PC-9 (cell line): Measurements from ENCODE around the gene SMCP. TPM values are rescaled to one million over a fixed set of nuclear protein-coding genes. Genes with fewer than 3 reads are reported as not detected.
A peak's percentile ranks its signal among the peaks of the same experiment; 100 is the strongest.

Source experiments
- Bru-seq: library from RNA; stranded (reverse); fragments of 400-500 nt; gene quantifications from one replicate; lab custom pipeline; 2021; lab: Mats Ljungman, UMichigan
- BruChase-seq, 2 experiments: library from RNA; stranded (reverse); fragments of 400-500 nt; gene quantifications; one replicate each; lab custom pipeline; 2021; lab: Mats Ljungman, UMichigan
- BruUV-seq: library from RNA; stranded (reverse); fragments of 400-500 nt; replicated peaks from 2 replicates; lab custom pipeline; 2021; lab: Mats Ljungman, UMichigan
- CTCF ChIA-PET: fragments of 300-600 bp; sonication (Branson Sonifier 250); formaldehyde crosslinking; loops from one replicate; lab custom pipeline; 2022; ENCODE audit warnings: antibody characterized with exemption; lab: Charles Lee
- POLR2A ChIA-PET: fragments of 300-600 bp; sonication (Branson Sonifier 250); formaldehyde crosslinking; loops from one replicate; lab custom pipeline; 2022; ENCODE audit warnings: antibody characterized with exemption; ENCODE audit not compliant: unreplicated experiment; lab: Charles Lee
- DNase-seq, 2 experiments: peaks; one replicate each; pipeline versions ENCODE4 v3.0.0 to v3.0.0-alpha.2; 2015 to 2022; ENCODE audit warnings: mixed read lengths in 1 of 2
- H2AFZ ChIP-seq: fragments of 200-600 bp; sonication (generic); 2 replicates; pipeline ENCODE4 v1.8.1; 2017; ENCODE audit warnings: antibody characterized with exemption
- H3F3A ChIP-seq: fragments of 200-600 bp; sonication (generic); 2 replicates; pipeline ENCODE4 v1.8.1; 2017; ENCODE audit warnings: antibody characterized with exemption, mild to moderate bottlenecking, low read depth; ENCODE audit not compliant: insufficient read depth
- H3K27ac ChIP-seq: fragments of 200-600 bp; sonication (generic); 2 replicates; pipeline ENCODE4 v1.6.1; 2016; ENCODE audit warnings: mixed run types
- H3K27me3 ChIP-seq: fragments of 200-600 bp; sonication (generic); 2 replicates; pipeline ENCODE4 v1.6.1; 2016; ENCODE audit warnings: low read depth, mixed run types; ENCODE audit not compliant: insufficient read depth
- H3K36me3 ChIP-seq: fragments of 200-600 bp; sonication (generic); 2 replicates; pipeline ENCODE4 v1.6.1; 2016; ENCODE audit warnings: low read depth, mixed run types
- H3K4me1 ChIP-seq: fragments of 200-600 bp; sonication (generic); replicated peaks from 2 replicates; pipeline ENCODE4 v1.6.1; 2016; ENCODE audit warnings: mixed run types; ENCODE audit not compliant: insufficient read depth
- H3K4me2 ChIP-seq: fragments of 200-600 bp; sonication (generic); 2 replicates; pipeline ENCODE4 v1.6.1; 2017; ENCODE audit warnings: mixed run types
- H3K4me3 ChIP-seq: fragments of 200-600 bp; sonication (generic); 2 replicates; pipeline ENCODE4 v1.6.1; 2016; ENCODE audit warnings: mixed run types
- H3K79me2 ChIP-seq: fragments of 200-600 bp; sonication (generic); 2 replicates; pipeline ENCODE4 v1.6.1; 2017; ENCODE audit warnings: low read depth, mixed run types
- H3K9me2 ChIP-seq: fragments of 200-600 bp; sonication (generic); 2 replicates; pipeline ENCODE4 v1.8.1; 2017; ENCODE audit warnings: mild to moderate bottlenecking; ENCODE audit not compliant: insufficient read depth
- H3K9me3 ChIP-seq: fragments of 200-600 bp; sonication (generic); 2 replicates; pipeline ENCODE4 v1.8.1; 2016; ENCODE audit warnings: low read depth; ENCODE audit not compliant: insufficient read depth
- H4K20me1 ChIP-seq: fragments of 200-600 bp; sonication (generic); 2 replicates; pipeline ENCODE4 v1.8.1; 2017; ENCODE audit not compliant: insufficient read depth
- EZH2 ChIP-seq: fragments of 200-600 bp; sonication (generic); IDR thresholded peaks from 2 replicates; pipeline ENCODE4 v1.8.0; 2017; ENCODE audit warnings: antibody characterized with exemption, low read depth
- intact Hi-C: fragments of 100-400 bp; cut with micrococcal nuclease; formaldehyde crosslinking; loops from one replicate; pipeline ENCODE4 v1.10.0; 2022; ENCODE audit not compliant: unreplicated experiment
- long read RNA-seq: library from polyadenylated mRNA; stranded (forward); transcript quantifications from one replicate; pipeline ENCODE4 v2.0.0, GENCODE V29; 2022
- total RNA-seq: library from RNA; stranded (reverse); gene quantifications from 2 replicates; pipeline ENCODE4 v1.2.3, GENCODE V29; 2021
- TF ChIP-seq, protein P1 (sequence below): fragments of 200-600 bp; sonication (generic); conservative IDR thresholded peaks from 2 replicates; pipeline ENCODE4 v1.6.1; 2017; ENCODE audit warnings: mixed run types, antibody characterized with exemption, mild to moderate bottlenecking, moderate library complexity

SMCP gene
- not detected in 2 replicates for total RNA-seq
- not detected for Bru-seq, nascent RNA
- not detected for BruChase-seq, experiment 1, labeled RNA remaining after a 2-hour chase
- BruChase-seq, experiment 2, labeled RNA remaining after a 6-hour chase, result not detected
- long read RNA-seq, result 0 reads

- peaks cover 8% of the 10 kb centered on the region; the same call in 1 of the 2 replicates for H3K4me1 ChIP-seq
- H3K27ac ChIP-seq, result no peak within 1 kb of the TSS
- no peak within 1 kb of the TSS for H3K4me3 ChIP-seq
- no peak for DNase-seq
- H2AFZ ChIP-seq, result no peak within 1 kb of the TSS
- H3K79me2 ChIP-seq, result no peaks in the 10 kb centered on the region
- H3F3A ChIP-seq, result no peaks in the 10 kb centered on the region
- ChIA-PET CTCF (interaction anchor here (0.6 to 1.0 kb wide), 2 partner anchors 10 to 48 kb away, joined by 4 read pairs; no protein-coding TSS in a partner anchor), POLR2A (no interaction called here)
- H3K9me2 ChIP-seq, result no peaks in the 10 kb centered on the region
- no peaks in the 10 kb centered on the region for H3K9me3 ChIP-seq
- no peaks in the 10 kb centered on the region for H4K20me1 ChIP-seq
- no peaks in the 10 kb centered on the region for H3K36me3 ChIP-seq
- H3K4me2 ChIP-seq, result no peak within 1 kb of the TSS
- intact Hi-C loops, result no loop called here
- TF ChIP-seq EZH2, result no peak
- TF ChIP-seq, protein P1, sequence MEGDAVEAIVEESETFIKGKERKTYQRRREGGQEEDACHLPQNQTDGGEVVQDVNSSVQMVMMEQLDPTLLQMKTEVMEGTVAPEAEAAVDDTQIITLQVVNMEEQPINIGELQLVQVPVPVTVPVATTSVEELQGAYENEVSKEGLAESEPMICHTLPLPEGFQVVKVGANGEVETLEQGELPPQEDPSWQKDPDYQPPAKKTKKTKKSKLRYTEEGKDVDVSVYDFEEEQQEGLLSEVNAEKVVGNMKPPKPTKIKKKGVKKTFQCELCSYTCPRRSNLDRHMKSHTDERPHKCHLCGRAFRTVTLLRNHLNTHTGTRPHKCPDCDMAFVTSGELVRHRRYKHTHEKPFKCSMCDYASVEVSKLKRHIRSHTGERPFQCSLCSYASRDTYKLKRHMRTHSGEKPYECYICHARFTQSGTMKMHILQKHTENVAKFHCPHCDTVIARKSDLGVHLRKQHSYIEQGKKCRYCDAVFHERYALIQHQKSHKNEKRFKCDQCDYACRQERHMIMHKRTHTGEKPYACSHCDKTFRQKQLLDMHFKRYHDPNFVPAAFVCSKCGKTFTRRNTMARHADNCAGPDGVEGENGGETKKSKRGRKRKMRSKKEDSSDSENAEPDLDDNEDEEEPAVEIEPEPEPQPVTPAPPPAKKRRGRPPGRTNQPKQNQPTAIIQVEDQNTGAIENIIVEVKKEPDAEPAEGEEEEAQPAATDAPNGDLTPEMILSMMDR, result peak; percentile 52
- no TSS peak for BruUV-seq
- no peaks in the 10 kb centered on the region for H3K27me3 ChIP-seq
These were observed at the start of gene SMCP for GRCh38 chr1:152878042-152878441. SMCP (plus strand) TSS chr1:152878322; CDS start chr1:152884423, 6,101 bp downstream.

DNA sequence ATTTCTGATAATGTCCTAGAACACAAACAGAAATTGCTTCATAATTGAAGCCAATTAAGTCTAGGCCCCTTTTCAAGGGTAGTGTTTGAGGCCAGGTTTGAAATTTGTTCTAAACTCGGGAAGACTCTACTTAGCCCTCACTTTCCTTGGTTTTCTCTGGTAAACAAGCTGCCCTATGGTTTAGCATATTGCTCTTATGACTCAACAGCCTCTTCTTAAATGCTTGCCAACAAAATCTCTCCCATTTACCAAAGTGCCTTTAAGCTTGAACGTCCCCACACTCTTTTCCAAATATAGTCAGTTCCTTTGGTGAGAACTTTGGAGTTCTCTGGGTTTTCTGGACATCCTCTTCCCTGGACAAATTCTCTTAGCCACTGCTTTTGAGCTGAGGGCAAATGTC lies 41.3 kb upstream of the SMCP start:
- ChIA-PET POLR2A (no interaction called here), CTCF (no interaction called here)
- no peaks in the 10 kb centered on the region for H3K9me2 ChIP-seq
- DNase-seq, result no peak
- H4K20me1 ChIP-seq, result no peaks in the 10 kb centered on the region
- H3K4me3 ChIP-seq, result no peak overlapping the region
- BruUV-seq, result no TSS peak
- peaks cover 25% of the 10 kb centered on the region for H3K27me3 ChIP-seq
- no peaks in the 10 kb centered on the region for H3K4me1 ChIP-seq
- no peak overlapping the region for H3K27ac ChIP-seq
- H3K4me2 ChIP-seq, result no peak overlapping the region
- no peaks in the 10 kb centered on the region for H3K79me2 ChIP-seq
- intact Hi-C loops, result no loop called here
- H3K36me3 ChIP-seq, result no peaks in the 10 kb centered on the region
- no peak overlapping the region for H2AFZ ChIP-seq
- TF ChIP-seq, protein P1, result no peak
- TF ChIP-seq EZH2, result no peak
- H3F3A ChIP-seq, result no peaks in the 10 kb centered on the region
- no peaks in the 10 kb centered on the region for H3K9me3 ChIP-seq

- no TSS peak for BruUV-seq
- Histone ChIP-seq H3K9me2 (peaks cover 4% of the 10 kb centered on the region; the same call in 1 of the 2 replicates), H3K9me3 (no peaks in the 10 kb centered on the region), H3K27ac (no peak within 1 kb of the TSS), H3K4me1 (no peaks in the 10 kb centered on the region), H3K27me3 (peaks cover 4% of the 10 kb centered on the region; the same call in 1 of the 2 replicates), H3K79me2 (no peaks in the 10 kb centered on the region), H3K4me2 (no peak within 1 kb of the TSS), H2AFZ (no peak within 1 kb of the TSS), H3K4me3 (no peak within 1 kb of the TSS), H4K20me1 (no peaks in the 10 kb centered on the region), H3K36me3 (no peaks in the 10 kb centered on the region), H3F3A (no peaks in the 10 kb centered on the region)
- CTCF ChIA-PET, result no interaction called here
- TF ChIP-seq EZH2, result no peak
- TF ChIP-seq, protein P1, result no peak
- DNase-seq, result no peak
- intact Hi-C loops, result no loop called here
- POLR2A ChIA-PET, result no interaction called here
These were observed 35.6 kb upstream of the SMCP start, which contains the start of gene LCE6A for GRCh38 chr1:152842556-152842955. LCE6A (plus strand) TSS chr1:152842856; CDS start chr1:152843521, 665 bp downstream.
